HG03064 (cell line): Measurements from ENCODE around the gene SYNM.

Source experiments
- ATAC-seq: cut with Tn5 transposase; IDR thresholded peaks from one replicate; pipeline ENCODE4 v1.9.1; 2021; ENCODE audit warnings: low read depth; ENCODE audit not compliant: unreplicated experiment

Gene SYNM

DNA sequence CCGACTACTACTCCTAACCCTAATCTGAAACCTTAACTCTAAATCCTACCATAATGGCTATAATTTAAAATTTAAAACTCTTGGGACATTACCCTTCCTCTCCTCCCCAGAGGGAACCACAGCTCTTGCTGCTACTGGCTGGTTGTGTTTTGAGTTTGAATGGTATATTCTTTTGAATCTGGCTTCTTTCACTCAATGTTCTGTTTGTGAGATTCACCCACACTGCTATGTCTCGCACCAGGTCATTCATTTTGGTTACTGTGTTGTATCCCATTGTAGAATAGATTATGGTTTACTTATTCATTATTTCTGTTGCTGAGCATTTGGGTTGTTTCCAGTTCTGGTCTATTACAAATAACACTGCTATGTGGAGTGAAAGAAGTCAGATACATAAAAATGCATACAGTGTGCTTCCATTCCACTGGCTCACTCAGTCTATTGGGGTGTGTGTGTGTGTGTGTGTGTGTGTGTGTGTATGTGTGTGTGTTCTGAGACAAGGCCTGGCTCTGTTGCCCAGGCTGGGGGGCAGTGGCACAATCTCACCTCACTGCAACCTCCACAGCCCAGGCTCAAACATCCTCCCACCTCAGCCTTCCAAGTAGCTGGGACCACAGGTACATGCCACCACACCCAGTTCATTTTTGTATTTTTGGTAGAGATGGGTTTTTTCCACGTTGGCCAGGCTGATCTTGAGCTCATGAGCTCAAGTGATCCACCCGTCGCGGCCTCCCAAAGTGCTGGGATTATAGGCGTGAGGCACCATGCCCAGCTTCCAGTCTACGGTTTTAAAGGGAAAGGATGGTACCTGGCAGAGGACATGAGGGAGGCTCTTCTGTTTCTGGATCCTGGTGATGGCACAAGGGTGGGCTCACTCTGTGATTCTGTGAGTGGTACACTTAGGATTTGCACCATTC, 19.2 kb upstream of the SYNM start:
- no peak for ATAC-seq

DNA sequence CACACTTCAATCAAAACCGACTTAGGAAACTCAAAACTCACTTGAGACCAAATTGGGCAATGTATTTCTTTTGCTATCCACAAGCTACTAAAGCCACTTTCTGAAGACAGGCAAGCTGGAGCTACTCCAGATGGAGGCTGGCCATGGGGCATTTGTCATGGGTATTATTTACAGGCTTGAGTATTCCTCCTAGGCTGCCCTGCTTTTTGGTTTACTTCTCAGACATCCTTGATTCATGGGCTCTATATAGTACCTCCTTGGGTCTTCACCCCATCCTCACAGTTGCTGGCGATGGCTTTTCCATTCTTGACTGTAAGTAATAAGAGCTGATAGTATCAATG, 18.6 kb upstream of the SYNM start:
- no peak for ATAC-seq

DNA sequence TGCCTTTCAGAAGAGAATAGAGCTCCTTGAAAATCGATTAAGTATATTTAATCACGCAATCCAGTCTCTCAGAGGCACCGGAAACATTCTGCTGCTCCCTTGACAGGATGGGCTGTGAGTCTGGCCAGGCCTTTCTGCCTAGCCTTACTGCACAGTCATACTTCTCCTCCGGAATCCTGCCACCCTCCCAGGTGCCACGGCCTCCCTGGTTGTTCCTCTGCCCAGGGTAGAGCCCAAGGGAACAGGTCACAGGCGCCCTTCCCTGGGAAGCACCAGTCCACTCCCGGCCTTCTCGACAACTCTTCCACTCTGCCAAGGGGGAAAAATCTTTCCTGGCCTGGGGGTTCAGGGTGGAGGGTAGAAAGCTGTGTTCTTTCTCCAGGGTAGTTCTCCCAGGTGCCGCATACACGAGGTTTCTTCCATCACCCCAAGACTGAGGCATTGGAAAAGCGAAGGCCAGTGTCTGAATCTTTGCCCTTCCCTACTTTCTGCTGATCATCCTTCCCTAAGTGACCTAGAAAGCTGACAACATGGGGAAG, 17.4 kb upstream of the SYNM start:
- no peak for ATAC-seq

DNA sequence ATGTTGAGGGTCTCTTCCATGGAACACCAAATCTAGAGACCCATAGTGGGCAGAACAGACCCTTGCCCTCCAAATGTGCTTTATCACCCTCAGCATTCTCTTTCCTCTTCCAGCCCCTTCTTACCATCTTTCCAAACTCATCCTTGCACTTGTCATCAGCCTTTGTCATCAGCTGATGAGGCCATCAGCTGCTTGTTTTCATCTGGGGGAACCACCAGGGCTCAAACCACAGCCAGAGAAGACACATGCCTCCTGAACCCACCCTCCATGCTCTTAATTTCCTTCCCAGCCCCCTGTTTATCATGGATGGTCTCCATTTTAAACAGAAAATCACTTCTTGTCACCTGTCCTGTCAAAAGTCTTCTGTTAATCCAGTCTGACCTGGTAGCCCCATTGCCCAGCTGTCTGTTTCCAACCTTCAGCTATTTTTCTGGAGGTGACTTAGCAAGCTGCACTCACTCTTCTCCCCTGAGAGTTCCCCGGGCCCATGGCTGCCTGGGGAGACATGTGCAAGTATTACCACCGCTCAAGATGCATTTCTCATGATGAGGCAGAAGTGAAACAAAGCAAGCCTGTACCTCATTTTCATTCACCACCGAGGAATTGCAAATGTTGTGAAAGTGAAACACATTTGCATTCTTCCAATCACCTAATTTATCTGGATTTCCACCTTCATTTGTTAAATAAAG, 14.7 kb upstream of the SYNM start:
- ATAC-seq, result peak; percentile 99

DNA sequence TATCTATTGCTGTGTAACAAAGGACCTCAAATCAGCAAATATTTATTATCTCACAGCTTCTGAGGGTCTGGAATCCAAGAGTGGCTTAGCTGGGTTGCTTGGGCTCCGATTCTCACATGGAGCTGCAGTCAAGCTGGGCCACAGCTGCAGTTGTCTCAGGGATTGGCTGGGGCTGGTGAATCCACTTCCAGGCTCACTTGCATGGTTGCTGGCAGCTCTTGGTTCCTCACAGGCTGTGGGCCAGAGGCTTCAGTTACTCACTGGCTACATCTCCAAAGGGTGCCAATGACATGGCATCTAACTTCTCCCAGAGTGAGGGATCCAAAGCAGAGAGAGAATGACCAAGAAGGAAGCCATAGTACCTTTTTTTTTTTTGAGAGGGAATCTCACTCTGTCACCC, 13.9 kb upstream of the SYNM start:
- no peak for ATAC-seq

DNA sequence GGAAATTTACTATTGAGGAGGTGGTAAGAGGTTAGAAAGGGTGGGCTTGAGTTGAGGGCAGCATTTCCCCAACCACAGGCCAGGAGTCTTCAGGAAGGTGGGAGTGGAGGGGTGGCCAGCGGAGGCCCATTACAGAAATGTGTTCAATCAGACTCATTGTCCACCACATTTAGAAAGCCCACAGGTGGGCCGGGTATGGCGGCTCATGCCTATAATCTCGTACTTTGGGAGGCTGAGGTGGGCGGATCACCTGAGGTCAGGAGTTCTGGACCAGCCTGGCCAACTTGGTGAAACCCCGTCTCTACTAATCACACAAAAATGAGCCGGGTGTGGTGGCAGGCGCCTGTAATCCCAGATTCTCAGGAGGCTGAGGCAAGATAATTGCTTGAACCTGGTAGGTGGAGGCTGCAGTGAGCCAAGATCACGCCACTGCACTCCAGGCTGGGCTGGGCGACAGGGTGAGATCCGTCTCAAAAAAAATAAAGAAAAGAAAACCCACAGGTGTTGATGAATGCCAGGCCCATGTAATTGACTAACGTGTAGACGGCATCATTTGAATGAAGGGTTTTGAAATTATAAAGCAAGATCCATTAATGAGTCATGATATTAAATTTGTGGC, 12.2 kb upstream of the SYNM start:
- no peak for ATAC-seq

DNA sequence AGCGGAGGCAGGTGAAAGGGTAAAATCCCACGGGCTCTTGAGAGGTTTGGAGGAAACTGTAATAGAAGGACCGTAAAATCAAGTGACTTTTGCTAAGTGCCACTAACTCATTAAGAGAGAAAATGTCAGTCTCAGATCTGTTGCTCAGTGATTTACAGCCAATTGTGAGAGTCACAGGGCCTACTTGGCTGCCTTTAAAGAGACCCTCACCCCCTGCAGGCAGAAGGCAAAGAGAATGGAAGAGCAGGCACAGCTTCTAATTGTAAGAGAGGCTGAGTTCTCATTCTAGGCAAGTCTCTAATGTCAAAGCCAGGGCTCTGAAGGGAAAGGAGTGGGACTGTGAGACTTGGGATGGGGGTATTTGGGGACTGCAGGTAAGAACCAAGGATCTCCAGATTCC, 9.3 kb upstream of the SYNM start:
- ATAC-seq, result no peak

DNA sequence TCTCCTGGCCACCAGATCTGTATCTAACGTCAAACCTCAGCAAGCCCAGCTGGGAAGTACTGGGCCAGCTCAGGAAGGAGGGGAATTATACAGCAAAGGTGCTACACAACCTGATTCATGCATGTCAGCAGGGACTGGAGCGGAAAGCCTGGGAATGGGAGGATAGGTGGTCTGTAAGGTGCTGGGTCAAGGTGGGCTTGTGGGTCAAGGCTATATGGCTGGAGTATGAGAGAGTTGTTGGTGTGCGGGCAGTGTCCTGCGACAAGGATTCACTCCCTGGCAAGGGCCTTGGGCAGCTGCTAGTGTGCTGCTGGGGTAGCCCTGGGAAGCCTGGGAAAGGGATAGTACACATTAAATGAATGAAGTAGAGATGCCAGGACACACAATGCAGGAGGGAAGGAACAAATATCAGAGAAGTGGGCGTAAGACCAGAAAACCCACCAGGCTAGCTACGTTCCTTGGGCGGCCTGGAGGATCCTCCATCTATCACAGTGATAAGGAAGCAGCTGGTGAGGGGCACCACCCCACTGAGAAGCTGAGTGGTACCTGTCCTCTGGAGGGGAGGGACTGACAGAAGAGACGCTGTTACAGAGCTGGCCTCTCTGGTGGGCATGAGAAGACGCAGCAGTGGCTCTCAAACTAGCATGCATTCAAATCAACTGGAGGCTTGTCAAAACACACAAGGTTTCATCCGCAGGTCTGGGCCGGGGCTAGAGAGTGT, 8.5 kb upstream of the SYNM start:
- no peak for ATAC-seq

DNA sequence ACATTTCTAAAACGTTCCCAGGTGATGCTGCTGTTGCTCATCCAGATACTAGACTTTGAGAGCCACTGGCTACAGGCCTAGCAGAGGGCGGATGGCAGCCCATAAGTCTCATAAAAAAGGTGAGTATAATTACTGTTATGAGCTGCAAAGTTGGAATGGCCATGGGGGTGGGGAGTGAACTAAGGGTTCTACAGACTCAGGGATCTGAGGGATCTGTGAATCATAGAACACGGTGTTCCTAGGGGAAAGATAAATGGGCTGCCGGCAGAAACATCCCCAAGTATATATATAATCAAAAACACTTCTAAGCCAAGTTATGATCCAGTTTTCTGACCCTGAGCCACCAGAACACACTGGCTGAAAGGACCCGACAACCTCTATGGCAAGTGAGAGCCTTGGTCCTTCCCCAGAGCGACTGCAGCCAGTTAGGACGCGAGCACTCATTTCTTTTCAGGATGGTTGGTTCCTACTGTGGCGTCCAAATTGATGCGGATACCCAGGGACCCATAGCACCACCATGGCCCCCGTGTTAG, 7.9 kb upstream of the SYNM start:
- ATAC-seq, result no peak

DNA sequence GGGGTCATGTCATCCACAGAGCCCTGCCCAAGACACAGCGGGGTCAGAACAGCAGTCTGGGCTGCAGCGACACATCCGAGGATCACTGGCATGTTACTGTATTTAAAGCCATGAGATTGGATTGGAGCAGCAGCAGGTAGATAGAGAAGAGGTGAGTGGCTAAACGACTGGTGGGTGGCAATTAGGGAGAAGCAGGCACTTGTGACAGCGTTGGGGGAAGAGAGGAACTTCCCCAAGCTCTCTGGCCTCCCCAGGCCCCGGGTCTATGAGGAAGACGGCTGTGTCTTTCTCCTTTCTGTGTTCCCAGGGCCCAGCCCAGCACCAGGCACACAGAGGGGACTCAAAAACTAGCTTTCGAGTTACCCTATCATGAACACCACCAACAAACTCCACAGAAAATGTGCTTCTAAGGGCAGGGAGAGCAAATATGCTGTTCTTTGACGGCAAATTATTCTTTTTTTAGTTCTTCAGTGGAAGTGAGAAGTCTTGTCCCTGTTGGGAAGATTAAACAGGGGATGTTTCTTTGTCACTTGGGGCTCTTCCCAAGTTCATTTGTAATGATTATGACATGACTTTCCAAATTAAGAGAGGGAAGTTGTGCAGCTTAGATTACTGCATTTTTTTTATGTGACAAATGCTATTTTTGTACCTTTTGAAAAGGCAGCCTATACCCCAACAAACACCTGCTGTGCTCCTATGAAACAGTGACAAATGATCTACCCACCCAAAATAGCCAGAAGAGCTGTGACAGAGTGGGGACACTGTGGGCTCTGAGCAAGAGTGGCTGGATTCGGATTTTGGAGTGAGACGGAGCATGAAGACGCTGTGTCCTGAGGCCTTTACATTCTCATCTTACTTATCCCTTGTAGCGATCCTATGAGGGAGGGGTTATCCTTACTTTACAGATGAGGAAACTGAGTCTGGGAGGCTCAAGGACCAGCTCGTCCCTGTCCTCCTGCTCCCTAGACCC, 7.2 kb upstream of the SYNM start:
- ATAC-seq, result no peak

DNA sequence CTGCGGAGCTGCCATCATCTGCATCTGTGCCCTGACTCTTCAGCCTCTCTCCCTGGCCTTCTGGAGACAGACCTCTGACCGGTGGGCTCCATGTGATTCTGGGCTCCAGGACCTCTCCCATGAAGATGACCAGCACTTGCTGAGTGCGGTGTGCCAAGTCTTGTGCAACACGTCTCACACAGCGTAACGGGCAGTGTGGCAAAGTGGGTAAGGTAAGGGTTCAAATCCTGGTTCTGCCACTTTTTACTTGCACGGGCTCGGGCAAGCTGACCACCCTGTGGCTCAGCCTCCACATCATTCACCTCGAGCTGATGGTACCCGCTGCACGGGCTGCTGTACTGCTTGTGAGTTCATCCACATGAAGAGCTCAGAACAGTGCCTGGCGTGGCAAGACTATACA, 6.5 kb upstream of the SYNM start:
- ATAC-seq, result no peak

DNA sequence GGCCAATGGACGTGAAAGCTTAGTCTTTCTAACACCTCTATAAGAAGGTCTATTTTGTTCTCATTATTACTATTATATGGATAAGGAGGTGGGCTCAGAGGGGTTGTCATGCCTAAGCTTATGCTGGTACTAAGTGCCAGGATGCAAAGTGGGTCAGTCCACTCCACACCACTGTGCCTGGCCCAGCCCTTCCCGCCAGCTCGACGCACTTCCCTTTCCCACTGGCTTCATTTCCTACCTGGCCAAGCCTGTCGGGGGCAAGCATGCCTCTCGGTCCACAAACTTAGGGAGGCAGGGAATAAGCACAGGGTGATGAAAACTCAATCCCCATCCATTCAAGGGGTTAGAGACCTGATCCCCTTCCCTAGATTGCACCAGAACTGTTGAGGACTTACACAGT, 5.9 kb upstream of the SYNM start:
- no peak for ATAC-seq

DNA sequence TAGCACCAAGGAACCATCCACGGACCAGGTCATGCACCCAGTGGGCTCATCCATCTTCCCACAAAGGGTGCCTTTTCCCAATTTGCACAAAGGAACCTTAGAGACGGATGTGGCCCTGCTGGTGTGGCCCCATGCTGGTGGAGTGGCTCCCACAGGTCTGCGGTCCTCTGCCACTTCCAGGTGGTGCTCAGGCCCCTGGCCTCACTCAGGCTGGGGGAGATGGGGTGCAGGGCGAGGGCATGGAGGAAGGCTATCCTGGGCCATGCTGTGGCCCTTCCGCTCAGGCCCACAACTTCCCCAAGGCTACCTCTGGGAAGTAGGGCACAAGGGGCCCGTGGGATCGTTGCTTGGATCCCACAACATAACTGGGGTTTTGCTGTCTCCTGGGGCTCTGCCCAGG, 5.2 kb upstream of the SYNM start:
- ATAC-seq, result no peak

DNA sequence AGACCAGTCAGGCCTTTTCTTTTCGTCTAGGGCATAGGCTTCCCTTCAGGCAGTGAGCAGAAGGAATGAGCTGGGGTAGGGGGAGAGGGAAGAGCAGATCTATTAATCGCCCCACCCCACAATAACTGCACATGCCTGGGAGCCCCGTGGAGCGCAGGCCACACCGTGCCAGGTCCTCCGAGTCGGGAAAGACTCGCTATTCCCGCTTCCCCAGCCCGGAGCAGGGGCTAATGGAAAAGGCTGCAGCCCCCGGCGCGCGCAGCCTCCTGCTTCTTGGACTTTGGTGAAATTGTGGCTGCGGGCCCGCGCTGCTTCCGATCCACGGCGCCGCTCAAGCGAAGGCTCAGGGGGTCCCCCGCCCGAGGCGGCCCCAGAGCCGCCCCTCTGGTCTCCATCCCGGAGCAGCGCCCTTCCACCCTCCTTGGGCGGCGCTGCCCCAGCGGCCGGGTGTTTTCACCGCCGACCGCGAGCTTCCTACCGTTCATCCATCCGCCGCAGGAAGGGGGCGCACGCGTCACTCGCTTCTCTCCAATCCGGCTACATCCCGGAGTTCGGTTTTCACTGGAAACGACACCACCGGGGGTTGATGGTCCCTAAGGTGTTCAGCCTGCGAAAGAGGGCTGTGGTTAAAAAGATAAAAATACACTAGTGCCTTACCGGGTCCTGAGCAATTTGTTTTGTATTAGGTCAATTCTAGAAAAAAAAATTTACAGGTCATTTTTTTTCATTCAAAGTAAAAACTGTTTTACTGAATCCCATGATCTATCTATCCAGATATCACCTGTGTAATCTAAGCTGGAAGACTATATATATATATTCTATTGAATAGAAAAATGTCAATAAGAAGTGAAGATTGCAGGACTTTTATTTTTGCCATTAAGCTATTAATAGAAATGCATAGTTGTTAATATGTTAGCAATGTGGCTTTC, 4.4 kb upstream of the SYNM start:
- ATAC-seq, result no peak

DNA sequence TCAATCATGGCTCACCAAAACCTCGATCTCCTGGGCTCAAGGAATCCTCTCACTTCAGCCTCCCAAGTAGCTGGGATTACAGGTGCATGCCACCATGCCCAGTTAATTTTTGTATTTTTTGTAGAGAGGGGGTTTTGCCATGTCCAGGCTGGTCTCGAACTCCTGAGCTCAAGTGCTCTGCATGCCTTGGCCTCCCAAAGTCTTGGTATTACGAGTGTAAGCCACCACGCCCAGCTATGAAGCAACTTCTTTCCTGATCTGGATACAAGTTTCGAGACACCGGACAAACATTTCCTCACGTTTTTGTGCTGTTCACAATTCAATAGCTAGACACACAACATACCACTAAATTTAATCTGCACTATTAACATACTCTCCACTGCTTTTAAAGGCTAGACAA, 3.4 kb upstream of the SYNM start:
- no peak for ATAC-seq

DNA sequence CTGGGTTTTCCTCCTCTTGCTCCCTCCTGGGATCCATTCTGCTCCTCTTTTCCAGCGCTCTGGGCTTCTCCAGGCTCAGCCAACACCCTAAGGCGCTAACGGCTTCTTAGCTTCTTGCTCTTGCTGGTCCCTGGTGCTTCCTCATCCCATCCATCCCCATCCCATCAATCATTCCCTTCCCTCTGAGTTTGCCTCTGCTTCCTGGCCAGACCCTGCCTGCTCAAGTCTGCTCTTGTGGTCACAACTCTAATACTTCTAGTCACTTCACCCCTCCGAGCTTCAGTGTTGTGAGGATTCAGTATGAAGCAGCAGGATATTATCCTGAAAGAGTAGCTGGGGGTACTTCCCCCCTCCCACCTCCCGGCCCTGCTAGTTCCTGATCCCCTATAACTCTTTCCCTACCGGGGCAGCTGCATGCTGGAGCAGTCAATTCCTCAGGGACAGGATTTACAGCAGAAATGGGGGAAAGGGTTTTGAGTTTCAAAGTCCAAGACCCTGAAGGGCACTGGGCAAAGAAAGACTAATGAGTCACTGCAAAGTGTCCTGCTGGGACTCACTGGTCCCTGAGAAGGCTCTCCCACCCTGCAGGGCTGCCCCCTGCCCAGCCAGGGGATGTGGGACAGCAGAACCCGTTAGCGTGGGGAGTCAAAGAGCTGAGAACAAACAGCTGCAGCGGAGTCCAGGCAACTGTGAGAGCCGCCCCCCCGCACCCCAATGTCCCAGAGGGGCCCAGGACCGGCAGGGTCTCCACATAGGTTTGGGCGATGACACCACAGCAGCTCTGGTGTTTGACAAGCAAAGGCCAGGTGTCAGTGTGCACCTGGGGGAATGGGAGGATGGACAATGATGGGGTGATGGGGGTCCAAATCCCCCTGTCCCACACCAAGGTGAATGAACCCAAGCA, 2.3 kb upstream of the SYNM start:
- ATAC-seq, result no peak

DNA sequence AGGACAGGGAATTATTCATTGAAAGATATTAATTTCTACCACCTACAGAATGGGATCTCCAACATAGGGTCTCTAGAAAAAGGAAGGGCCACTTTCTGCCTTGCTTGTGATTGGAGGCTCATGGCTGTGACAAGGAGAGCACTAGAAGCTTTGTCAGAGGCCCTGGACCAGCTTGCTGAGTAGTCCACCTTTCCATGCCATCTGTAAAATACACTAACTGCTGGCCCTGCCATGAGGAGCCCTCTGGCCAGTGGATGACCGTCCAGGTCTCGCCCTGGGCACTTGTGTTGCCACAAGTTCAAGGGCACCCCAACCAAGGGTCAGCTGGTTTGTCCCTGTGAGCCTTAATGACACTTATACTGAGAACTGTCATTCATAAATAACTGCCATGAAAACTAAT, 1.6 kb upstream of the SYNM start:
- no peak for ATAC-seq
